Cardiac muscle cell (in vitro differentiated cells and primary cell): ENCODE measurements around the gene PRRT1. TPM values are rescaled to one million over a fixed set of nuclear protein-coding genes. Genes with fewer than 3 reads are reported as not detected.

Experiments used
- DNase-seq, 2 donors: peaks; one replicate each; pipeline versions ENCODE4 v3.0.0 to v3.0.0-alpha.2; 2010 to 2017; ENCODE audit warnings: low read depth in 1 of 2, low spot score in 1 of 2
- H3K27ac ChIP-seq: fragments of 200-600 bp; sonication (generic); 2 replicates; pipeline ENCODE4 v1.5.1; 2016
- H3K27me3 ChIP-seq: fragments of 200-600 bp; sonication (generic); 2 replicates; pipeline ENCODE4 v1.6.0; 2016; ENCODE audit warnings: control low read depth
- H3K36me3 ChIP-seq: fragments of 200-600 bp; sonication (generic); 2 replicates; pipeline ENCODE4 v1.5.1; 2016; ENCODE audit warnings: control low read depth
- H3K4me1 ChIP-seq: fragments of 200-600 bp; sonication (generic); 2 replicates; pipeline ENCODE4 v1.8.1; 2017; ENCODE audit warnings: low read depth, mild to moderate bottlenecking, mixed run types
- H3K4me3 ChIP-seq: fragments of 200-600 bp; sonication (generic); 2 replicates; pipeline ENCODE4 v1.5.1; 2016; ENCODE audit warnings: mild to moderate bottlenecking
- H3K9me3 ChIP-seq: fragments of 200-600 bp; sonication (generic); 2 replicates; pipeline ENCODE4 v1.5.1; 2017; ENCODE audit warnings: low read depth, mild to moderate bottlenecking, control low read depth
- polyA plus RNA-seq: library from polyadenylated mRNA; unstranded; fragments of >200 nt; fragmentation: Nextera tagmentation; extraction: Ambion mirVana; gene quantifications from 2 replicates; pipeline ENCODE4 v1.2.1, GENCODE V29; 2016
- total RNA-seq: library from RNA; depleted of rRNA; stranded (reverse); fragments of >200 nt; gene quantifications from 2 replicates; pipeline ENCODE4 v1.2.3, GENCODE V29; 2016
- TF ChIP-seq, protein P1 (sequence below): IDR thresholded peaks from 2 replicates; pipeline ENCODE4 v1.5.1; 2012; ENCODE audit warnings: low read depth, mild to moderate bottlenecking, low read length

The PRRT1 gene
- total and polyA plus RNA-seq, 2 experiments from 2014 or later: 4.4 to 4.9 TPM

- Histone ChIP-seq H3K4me3 (no peak overlapping the region), H3K4me1 (peaks cover 7% of the 10 kb centered on the region), H3K36me3 (peaks cover 7% of the 10 kb centered on the region), H3K9me3 (no peaks in the 10 kb centered on the region), H3K27ac (no peak overlapping the region), H3K27me3 (no peaks in the 10 kb centered on the region)
- TF ChIP-seq, protein P1, sequence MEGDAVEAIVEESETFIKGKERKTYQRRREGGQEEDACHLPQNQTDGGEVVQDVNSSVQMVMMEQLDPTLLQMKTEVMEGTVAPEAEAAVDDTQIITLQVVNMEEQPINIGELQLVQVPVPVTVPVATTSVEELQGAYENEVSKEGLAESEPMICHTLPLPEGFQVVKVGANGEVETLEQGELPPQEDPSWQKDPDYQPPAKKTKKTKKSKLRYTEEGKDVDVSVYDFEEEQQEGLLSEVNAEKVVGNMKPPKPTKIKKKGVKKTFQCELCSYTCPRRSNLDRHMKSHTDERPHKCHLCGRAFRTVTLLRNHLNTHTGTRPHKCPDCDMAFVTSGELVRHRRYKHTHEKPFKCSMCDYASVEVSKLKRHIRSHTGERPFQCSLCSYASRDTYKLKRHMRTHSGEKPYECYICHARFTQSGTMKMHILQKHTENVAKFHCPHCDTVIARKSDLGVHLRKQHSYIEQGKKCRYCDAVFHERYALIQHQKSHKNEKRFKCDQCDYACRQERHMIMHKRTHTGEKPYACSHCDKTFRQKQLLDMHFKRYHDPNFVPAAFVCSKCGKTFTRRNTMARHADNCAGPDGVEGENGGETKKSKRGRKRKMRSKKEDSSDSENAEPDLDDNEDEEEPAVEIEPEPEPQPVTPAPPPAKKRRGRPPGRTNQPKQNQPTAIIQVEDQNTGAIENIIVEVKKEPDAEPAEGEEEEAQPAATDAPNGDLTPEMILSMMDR: no peak
- DNase-seq: peak in 1 of 2 donors; percentile 49
Measured at GRCh38 chr6:32111424-32112066, 40.2 kb downstream of the PRRT1 start.

GRCh38 chr6:32110632-32111031 is 41.1 kb downstream of the PRRT1 start:
- no peak for DNase-seq
- Histone ChIP-seq H3K9me3 (no peaks in the 10 kb centered on the region), H3K27me3 (no peaks in the 10 kb centered on the region), H3K4me1 (peaks cover 7% of the 10 kb centered on the region), H3K27ac (no peak overlapping the region), H3K4me3 (no peak overlapping the region), H3K36me3 (peaks cover 2% of the 10 kb centered on the region)
- TF ChIP-seq, protein P1: no peak

- Histone ChIP-seq H3K4me1 (peaks cover 7% of the 10 kb centered on the region), H3K4me3 (no peak overlapping the region), H3K36me3 (no peaks in the 10 kb centered on the region), H3K27ac (no peak overlapping the region), H3K9me3 (no peaks in the 10 kb centered on the region), H3K27me3 (no peaks in the 10 kb centered on the region)
- TF ChIP-seq, protein P1: no peak
- no peak for DNase-seq
Measured at GRCh38 chr6:32109765-32110160, 42.0 kb downstream of the PRRT1 start.

DNA sequence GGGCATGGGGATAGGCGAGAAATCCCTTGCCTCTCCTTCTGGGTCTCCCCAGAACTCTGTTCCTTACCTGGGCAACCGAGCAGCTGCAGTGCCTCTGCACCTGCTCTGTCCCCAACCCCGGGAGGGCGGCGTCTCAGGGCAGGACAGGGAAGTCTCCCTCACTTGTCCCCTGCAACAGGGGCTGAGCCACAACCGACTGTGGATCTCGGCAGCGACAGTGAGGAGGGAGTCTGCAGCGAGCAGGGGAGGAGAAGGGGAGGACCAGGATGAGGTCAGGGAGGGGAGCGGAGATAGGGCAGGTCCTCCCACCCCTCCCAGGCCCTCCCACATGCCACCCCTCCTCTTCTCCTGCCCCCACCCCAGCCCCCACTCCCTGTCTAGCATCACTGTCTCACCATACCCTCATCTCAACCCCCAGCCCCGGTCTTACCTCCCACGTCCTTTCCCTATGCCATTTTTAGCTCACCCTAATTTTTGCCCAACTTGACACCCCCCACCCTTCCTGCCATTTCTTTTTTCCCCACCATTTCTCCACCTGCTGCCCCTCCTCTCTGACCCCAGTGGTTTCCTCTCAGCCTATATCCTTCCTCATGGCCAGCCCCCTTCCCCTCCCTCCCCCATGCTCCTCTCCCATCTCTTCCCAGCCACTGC is 42.5 kb downstream of the PRRT1 start, which contains the start of gene TNXB:
TSS of gene TNXB (minus strand) at position 225 of the 651 bp plus-strand sequence. CDS start 11,140 bp downstream, outside the sequence.
- peaks cover 7% of the 10 kb centered on the region for H3K4me1 ChIP-seq
- H3K4me3 ChIP-seq: no peak within 1 kb of the TSS
- no peaks in the 10 kb centered on the region for H3K27me3 ChIP-seq
- TF ChIP-seq, protein P1: no peak
- H3K36me3 ChIP-seq: no peaks in the 10 kb centered on the region
- no peaks in the 10 kb centered on the region for H3K9me3 ChIP-seq
- no peak for DNase-seq
- no peak within 1 kb of the TSS for H3K27ac ChIP-seq

GRCh38 chr6:32108727-32109113 is 43.0 kb downstream of the PRRT1 start:
- no peaks in the 10 kb centered on the region for H3K36me3 ChIP-seq
- H3K4me1 ChIP-seq: peaks cover 7% of the 10 kb centered on the region
- no peaks in the 10 kb centered on the region for H3K27me3 ChIP-seq
- H3K9me3 ChIP-seq: no peaks in the 10 kb centered on the region
- TF ChIP-seq, protein P1: no peak
- H3K27ac ChIP-seq: no peak overlapping the region
- H3K4me3 ChIP-seq: no peak overlapping the region
- DNase-seq: no peak
